OCI-LY7 (cell line): ENCODE measurements around the gene FAM171A1. TPM values are rescaled to one million over a fixed set of nuclear protein-coding genes. Genes with fewer than 3 reads are reported as not detected.

Experiments
- BruUV-seq: library from RNA; stranded (reverse); fragments of 400-500 nt; replicated peaks from 2 replicates; lab custom pipeline; 2021; lab: Mats Ljungman, UMichigan
- CTCF ChIA-PET: fragments of 300-600 bp; sonication (Branson Sonifier 250); formaldehyde crosslinking; loops from one replicate; lab custom pipeline; 2022; ENCODE audit warnings: antibody characterized with exemption; ENCODE audit not compliant: unreplicated experiment; lab: Charles Lee
- POLR2A ChIA-PET: fragments of 300-600 bp; sonication (Branson Sonifier 250); formaldehyde crosslinking; loops from one replicate; lab custom pipeline; 2022; ENCODE audit warnings: antibody characterized with exemption; lab: Charles Lee
- DNase-seq: peaks from one replicate; pipeline ENCODE4 v3.0.0-alpha.2; 2015; ENCODE audit warnings: low spot score
- H2AFZ ChIP-seq: fragments of 200-600 bp; sonication (generic), shearing (Covaris generic); 2 replicates; pipeline ENCODE4 v1.6.1; 2014; ENCODE audit warnings: mild to moderate bottlenecking, antibody characterized with exemption, low read length, moderate library complexity
- H3K27ac ChIP-seq: fragments of 200-600 bp; sonication (generic); 2 replicates; pipeline ENCODE4 v1.5.1; 2014; ENCODE audit warnings: mixed run types, low read depth, mild to moderate bottlenecking, moderate library complexity, low read length, inconsistent platforms; ENCODE audit not compliant: poor library complexity, severe bottlenecking
- H3K36me3 ChIP-seq: fragments of 200-600 bp; sonication (generic); 2 replicates; pipeline ENCODE4 v1.6.1; 2014; ENCODE audit warnings: mild to moderate bottlenecking, antibody characterized with exemption, low read length, moderate library complexity, mixed read lengths; ENCODE audit not compliant: insufficient read depth
- H3K4me1 ChIP-seq: fragments of 200-600 bp; sonication (generic); 2 replicates; pipeline ENCODE4 v1.5.1; 2014; ENCODE audit warnings: mild to moderate bottlenecking, low read length; ENCODE audit not compliant: insufficient read depth, poor library complexity, severe bottlenecking
- H3K4me2 ChIP-seq: fragments of 200-600 bp; sonication (generic); 2 replicates; pipeline ENCODE4 v1.6.1; 2014; ENCODE audit warnings: mild to moderate bottlenecking, low read length
- H3K4me3 ChIP-seq: fragments of 200-600 bp; sonication (generic); 2 replicates; pipeline ENCODE4 v1.5.1; 2014; ENCODE audit warnings: mild to moderate bottlenecking, low read depth, low read length; ENCODE audit not compliant: poor library complexity, severe bottlenecking
- H3K79me2 ChIP-seq: fragments of 200-600 bp; sonication (generic); 2 replicates; pipeline ENCODE4 v1.6.1; 2016; ENCODE audit warnings: low read depth, mild to moderate bottlenecking, low read length, moderate library complexity, mixed read lengths; ENCODE audit not compliant: insufficient read depth
- H3K9me2 ChIP-seq: fragments of 200-600 bp; sonication (generic); 2 replicates; pipeline ENCODE4 v1.6.1; 2016; ENCODE audit warnings: mild to moderate bottlenecking, low read length, mixed read lengths; ENCODE audit not compliant: insufficient read depth
- H3K9me3 ChIP-seq: fragments of 200-600 bp; sonication (generic); 2 replicates; pipeline ENCODE4 v1.6.1; 2014; ENCODE audit warnings: mild to moderate bottlenecking, mixed run types, low read length, mixed read lengths
- H4K20me1 ChIP-seq: fragments of 200-600 bp; sonication (generic); 2 replicates; pipeline ENCODE4 v1.6.1; 2014; ENCODE audit warnings: mild to moderate bottlenecking, antibody characterized with exemption, low read length, moderate library complexity, mixed read lengths; ENCODE audit not compliant: insufficient read depth
- EZH2phosphoT487 ChIP-seq: fragments of 200-600 bp; sonication (generic); IDR thresholded peaks from 2 replicates; pipeline ENCODE4 v1.6.1; 2018; ENCODE audit warnings: low read depth, borderline replicate concordance, mild to moderate bottlenecking, mixed run types, antibody characterized with exemption, low read length, moderate library complexity, mixed read lengths
- intact Hi-C: fragments of 100-400 bp; cut with micrococcal nuclease; formaldehyde crosslinking; loops from one replicate; pipeline ENCODE4 v1.10.0; 2022; ENCODE audit not compliant: unreplicated experiment
- total RNA-seq, 2 experiments: library from RNA; depleted of rRNA in 1 of 2; stranded (reverse); fragments of >200 nt in 1 of 2; shearing (Covaris generic) in 1 of 2; gene quantifications; 2 replicates each; pipeline ENCODE4 v1.2.3, GENCODE V29; 2014 to 2022
- TF ChIP-seq, protein P1 (sequence below): fragments of 200-600 bp; sonication (generic); conservative IDR thresholded peaks from 2 replicates; pipeline ENCODE4 v1.5.1; 2014; ENCODE audit warnings: mild to moderate bottlenecking, antibody characterized with exemption, low read length, moderate library complexity, mixed read lengths

The FAM171A1 gene
- total RNA-seq, 2 experiments from 2014 or later: not detected

DNA sequence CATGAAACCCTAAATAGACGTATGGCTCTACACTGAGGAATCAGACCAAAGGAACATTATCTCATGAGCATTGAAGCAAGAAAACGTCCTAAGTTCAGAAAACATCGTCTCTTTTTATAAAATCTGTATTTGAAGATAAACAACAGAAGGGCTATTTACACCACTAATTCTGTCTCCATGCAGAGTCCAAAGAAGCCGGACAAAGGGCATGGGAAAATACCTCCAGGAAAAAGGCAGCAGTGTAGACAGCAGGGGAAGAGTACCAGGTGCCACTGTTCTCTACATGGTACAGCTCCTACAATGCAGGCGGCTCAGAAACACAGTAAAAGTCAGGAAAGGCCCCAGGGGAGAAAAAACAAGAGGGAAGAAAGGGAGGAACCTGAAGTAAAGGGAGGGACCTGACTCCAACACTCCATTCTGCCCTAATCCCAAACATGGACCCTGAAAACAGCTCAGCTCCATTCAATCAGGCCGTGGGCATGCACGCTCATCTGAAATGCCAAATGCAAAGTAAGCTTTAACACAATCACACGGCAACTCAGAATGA lies 17.5 kb downstream of the FAM171A1 start:
- Histone ChIP-seq H3K4me2 (no peak overlapping the region), H3K27ac (no peak overlapping the region), H3K9me2 (no peaks in the 10 kb centered on the region), H4K20me1 (no peaks in the 10 kb centered on the region), H3K36me3 (no peaks in the 10 kb centered on the region), H3K4me3 (no peak overlapping the region), H2AFZ (no peak overlapping the region), H3K79me2 (no peaks in the 10 kb centered on the region), H3K9me3 (no peaks in the 10 kb centered on the region), H3K4me1 (no peaks in the 10 kb centered on the region)
- POLR2A ChIA-PET: no interaction called here
- BruUV-seq: no TSS peak
- CTCF ChIA-PET: no interaction called here
- intact Hi-C loops: no loop called here
- no peak for DNase-seq
- TF ChIP-seq, protein P1, sequence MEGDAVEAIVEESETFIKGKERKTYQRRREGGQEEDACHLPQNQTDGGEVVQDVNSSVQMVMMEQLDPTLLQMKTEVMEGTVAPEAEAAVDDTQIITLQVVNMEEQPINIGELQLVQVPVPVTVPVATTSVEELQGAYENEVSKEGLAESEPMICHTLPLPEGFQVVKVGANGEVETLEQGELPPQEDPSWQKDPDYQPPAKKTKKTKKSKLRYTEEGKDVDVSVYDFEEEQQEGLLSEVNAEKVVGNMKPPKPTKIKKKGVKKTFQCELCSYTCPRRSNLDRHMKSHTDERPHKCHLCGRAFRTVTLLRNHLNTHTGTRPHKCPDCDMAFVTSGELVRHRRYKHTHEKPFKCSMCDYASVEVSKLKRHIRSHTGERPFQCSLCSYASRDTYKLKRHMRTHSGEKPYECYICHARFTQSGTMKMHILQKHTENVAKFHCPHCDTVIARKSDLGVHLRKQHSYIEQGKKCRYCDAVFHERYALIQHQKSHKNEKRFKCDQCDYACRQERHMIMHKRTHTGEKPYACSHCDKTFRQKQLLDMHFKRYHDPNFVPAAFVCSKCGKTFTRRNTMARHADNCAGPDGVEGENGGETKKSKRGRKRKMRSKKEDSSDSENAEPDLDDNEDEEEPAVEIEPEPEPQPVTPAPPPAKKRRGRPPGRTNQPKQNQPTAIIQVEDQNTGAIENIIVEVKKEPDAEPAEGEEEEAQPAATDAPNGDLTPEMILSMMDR: no peak
- TF ChIP-seq EZH2phosphoT487: no peak

DNA sequence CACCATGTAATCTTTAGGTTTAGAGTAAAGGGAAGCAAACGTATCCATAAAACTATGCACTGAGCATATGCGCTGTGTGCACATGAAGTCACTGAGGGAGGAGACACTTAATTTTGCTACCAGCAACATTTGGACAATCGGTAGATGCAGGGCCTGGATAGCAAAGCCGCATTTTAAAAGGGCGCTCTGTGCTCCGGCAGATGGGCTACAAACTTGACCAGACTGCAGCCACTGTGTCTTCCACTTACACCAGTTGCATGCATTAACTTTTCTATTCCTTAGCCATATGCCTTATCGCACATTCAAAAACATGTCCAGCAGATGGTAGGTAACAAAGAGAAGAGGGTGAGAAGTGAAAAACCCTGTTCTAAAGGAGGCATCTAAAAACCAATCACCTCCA lies 18.3 kb downstream of the FAM171A1 start:
- ChIA-PET POLR2A (no interaction called here), CTCF (no interaction called here)
- Histone ChIP-seq H2AFZ (no peak overlapping the region), H3K4me1 (no peaks in the 10 kb centered on the region), H3K27ac (no peak overlapping the region), H3K4me3 (no peak overlapping the region), H3K36me3 (no peaks in the 10 kb centered on the region), H3K4me2 (no peak overlapping the region), H3K9me2 (no peaks in the 10 kb centered on the region), H3K9me3 (no peaks in the 10 kb centered on the region), H3K79me2 (no peaks in the 10 kb centered on the region), H4K20me1 (no peaks in the 10 kb centered on the region)
- no peak for TF ChIP-seq EZH2phosphoT487
- TF ChIP-seq, protein P1: no peak
- intact Hi-C loops: no loop called here
- no peak for DNase-seq
- BruUV-seq: no TSS peak

DNA sequence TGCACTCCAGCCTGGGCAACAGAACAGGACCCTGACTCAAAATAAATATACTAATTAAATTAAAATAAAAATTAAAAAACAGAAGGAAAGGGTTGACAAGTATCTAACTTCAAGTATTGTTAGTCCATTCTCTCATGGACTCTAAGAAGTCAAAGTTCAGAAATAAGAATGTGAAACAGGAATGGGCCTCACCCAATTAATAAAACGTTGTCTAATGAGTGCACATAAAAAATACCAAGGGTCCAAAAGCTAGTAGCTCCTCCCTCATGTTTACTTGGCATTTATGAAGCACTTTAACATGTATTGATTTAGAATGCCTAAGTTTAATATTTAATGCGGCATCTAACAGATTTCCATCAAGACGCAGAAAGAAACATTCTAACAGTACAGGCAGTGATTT lies 18.9 kb downstream of the FAM171A1 start:
- Histone ChIP-seq H3K36me3 (no peaks in the 10 kb centered on the region), H3K4me1 (no peaks in the 10 kb centered on the region), H3K4me3 (no peak overlapping the region), H3K4me2 (no peak overlapping the region), H3K9me3 (no peaks in the 10 kb centered on the region), H3K9me2 (no peaks in the 10 kb centered on the region), H4K20me1 (no peaks in the 10 kb centered on the region), H3K27ac (no peak overlapping the region), H2AFZ (no peak overlapping the region), H3K79me2 (no peaks in the 10 kb centered on the region)
- ChIA-PET POLR2A (no interaction called here), CTCF (no interaction called here)
- TF ChIP-seq EZH2phosphoT487: no peak
- TF ChIP-seq, protein P1: no peak
- DNase-seq: no peak
- no TSS peak for BruUV-seq
- intact Hi-C loops: no loop called here
